Osteocyte (in vitro differentiated cells): ENCODE results near the gene PPP2R1A. TPM values are rescaled to one million over a fixed set of nuclear protein-coding genes. Genes with fewer than 3 reads are reported as not detected.
A peak's percentile ranks its signal among the peaks of the same experiment; 100 is the strongest.
"Not testable (repeated sequence)": the region's sequence is repeated elsewhere in the genome, so short reads cannot be mapped to it uniquely, and the experiment has no call there.

Experiments used
- DNase-seq: peaks from one replicate; pipeline ENCODE4 v3.0.0; 2021; ENCODE audit warnings: mixed read lengths; ENCODE audit not compliant: unreplicated experiment; ENCODE audit errors: extremely low spot score
- H3K27ac Mint-ChIP-seq: one replicate; pipeline ENCODE4 v1.8.0; 2021; ENCODE audit warnings: mild to moderate bottlenecking, mixed read lengths; ENCODE audit not compliant: unreplicated experiment
- H3K27me3 Mint-ChIP-seq: one replicate; pipeline ENCODE4 v1.8.0; 2021; ENCODE audit warnings: mixed read lengths; ENCODE audit not compliant: unreplicated experiment
- H3K36me3 Mint-ChIP-seq: one replicate; pipeline ENCODE4 v1.8.0; 2021; ENCODE audit warnings: mixed read lengths; ENCODE audit not compliant: unreplicated experiment
- H3K4me1 Mint-ChIP-seq: one replicate; pipeline ENCODE4 v1.8.0; 2021; ENCODE audit warnings: mixed read lengths; ENCODE audit not compliant: unreplicated experiment
- H3K4me3 Mint-ChIP-seq: one replicate; pipeline ENCODE4 v1.8.0; 2021; ENCODE audit warnings: mild to moderate bottlenecking, moderate library complexity, mixed read lengths; ENCODE audit not compliant: unreplicated experiment
- H3K9me3 Mint-ChIP-seq: one replicate; pipeline ENCODE4 v1.8.0; 2021; ENCODE audit warnings: mixed read lengths; ENCODE audit not compliant: unreplicated experiment
- total RNA-seq: library from RNA; stranded (reverse); gene quantifications from 2 replicates; pipeline ENCODE4 v1.2.1, GENCODE V29; 2021
- TF ChIP-seq, protein P1 (sequence below): fragments of 200-600 bp; sonication (generic); IDR thresholded peaks from 2 replicates; pipeline ENCODE4 v1.5.0; 2021; ENCODE audit warnings: antibody characterized with exemption, mild to moderate bottlenecking, moderate library complexity

The PPP2R1A gene
- total RNA-seq, 1 donor from 2014 or later: 269 TPM

DNA sequence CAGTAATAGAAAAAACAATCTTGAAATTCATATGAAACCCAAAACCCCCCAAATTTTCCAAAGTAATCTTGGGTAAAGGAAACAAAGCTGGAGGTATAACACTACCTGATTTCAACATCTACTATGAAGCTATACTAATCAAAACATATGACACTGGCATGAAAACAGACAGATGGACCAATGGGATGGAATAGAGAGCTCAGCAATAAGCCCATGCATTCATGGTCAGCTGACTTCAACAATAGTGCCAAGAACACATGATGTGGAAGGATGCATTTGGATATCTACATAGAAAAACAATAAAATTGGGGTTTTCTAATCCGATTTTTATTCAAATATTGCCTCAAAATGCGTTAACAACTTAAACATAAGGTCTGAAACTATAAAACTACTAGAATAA, 47.3 kb downstream of the PPP2R1A start:
- TF ChIP-seq, protein P1, sequence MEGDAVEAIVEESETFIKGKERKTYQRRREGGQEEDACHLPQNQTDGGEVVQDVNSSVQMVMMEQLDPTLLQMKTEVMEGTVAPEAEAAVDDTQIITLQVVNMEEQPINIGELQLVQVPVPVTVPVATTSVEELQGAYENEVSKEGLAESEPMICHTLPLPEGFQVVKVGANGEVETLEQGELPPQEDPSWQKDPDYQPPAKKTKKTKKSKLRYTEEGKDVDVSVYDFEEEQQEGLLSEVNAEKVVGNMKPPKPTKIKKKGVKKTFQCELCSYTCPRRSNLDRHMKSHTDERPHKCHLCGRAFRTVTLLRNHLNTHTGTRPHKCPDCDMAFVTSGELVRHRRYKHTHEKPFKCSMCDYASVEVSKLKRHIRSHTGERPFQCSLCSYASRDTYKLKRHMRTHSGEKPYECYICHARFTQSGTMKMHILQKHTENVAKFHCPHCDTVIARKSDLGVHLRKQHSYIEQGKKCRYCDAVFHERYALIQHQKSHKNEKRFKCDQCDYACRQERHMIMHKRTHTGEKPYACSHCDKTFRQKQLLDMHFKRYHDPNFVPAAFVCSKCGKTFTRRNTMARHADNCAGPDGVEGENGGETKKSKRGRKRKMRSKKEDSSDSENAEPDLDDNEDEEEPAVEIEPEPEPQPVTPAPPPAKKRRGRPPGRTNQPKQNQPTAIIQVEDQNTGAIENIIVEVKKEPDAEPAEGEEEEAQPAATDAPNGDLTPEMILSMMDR: no peak
- Mint-ChIP-seq H3K4me1 (no peaks in the 10 kb centered on the region), H3K36me3 (no peaks in the 10 kb centered on the region), H3K9me3 (no peaks in the 10 kb centered on the region), H3K27ac (no peak overlapping the region), H3K4me3 (no peak overlapping the region), H3K27me3 (peaks cover 7% of the 10 kb centered on the region)
- no peak for DNase-seq

DNA sequence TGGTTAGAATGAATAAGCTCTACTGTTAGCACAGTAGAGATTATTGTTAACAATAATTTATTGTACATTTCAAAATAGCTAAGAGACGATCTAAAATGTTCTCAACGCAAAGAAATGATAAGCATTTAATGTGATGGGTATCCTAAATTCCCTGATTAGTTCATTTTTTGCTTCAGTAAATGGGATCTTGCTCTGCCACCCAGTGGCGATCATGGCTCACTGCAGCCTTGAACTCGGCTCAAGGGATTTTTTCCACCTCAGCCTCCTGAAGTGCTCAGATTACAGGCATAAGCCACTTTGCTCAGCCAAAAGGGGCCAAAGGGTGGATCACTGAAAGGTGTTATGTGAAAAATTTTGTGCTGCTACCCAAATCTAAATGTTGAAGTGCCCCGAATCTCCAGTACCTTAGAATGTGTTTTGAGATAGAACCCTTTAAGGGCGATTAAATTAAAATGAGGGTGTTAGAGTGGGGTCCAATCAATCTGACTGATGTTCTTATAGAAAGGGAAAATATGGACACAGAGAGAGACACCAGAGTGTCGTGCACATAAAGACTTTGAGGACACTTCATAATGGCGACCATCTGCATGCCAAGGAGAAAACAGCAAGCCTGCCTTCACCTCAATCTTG, 48.0 kb downstream of the PPP2R1A start:
- peaks cover 7% of the 10 kb centered on the region for H3K27me3 Mint-ChIP-seq
- H3K27ac Mint-ChIP-seq: no peak overlapping the region
- TF ChIP-seq, protein P1: peak; percentile 92
- no peak overlapping the region for H3K4me3 Mint-ChIP-seq
- no peaks in the 10 kb centered on the region for H3K4me1 Mint-ChIP-seq
- H3K9me3 Mint-ChIP-seq: peaks cover 1% of the 10 kb centered on the region
- H3K36me3 Mint-ChIP-seq: no peaks in the 10 kb centered on the region
- DNase-seq: no peak

DNA sequence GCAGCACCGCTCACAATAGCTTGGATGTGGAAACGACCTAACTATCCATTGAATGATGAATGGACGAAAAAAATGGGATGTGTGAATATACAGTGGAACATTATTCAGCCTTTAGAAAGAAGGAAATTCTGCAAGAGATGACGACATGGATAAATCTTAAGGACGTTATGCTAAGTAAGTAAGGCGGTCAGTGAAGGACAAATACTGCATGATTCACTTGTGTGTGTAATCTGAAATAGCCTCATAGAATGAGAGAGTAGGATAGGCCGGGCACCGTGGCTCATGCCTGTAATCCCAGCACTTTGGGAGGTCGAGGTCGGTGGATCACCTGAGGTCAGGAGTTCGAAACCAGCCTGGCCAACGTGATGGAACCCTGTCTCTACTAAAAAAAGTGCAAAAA, 54.2 kb downstream of the PPP2R1A start:
- no peak overlapping the region for H3K4me3 Mint-ChIP-seq
- no peaks in the 10 kb centered on the region for H3K4me1 Mint-ChIP-seq
- H3K27me3 Mint-ChIP-seq: peaks cover 7% of the 10 kb centered on the region
- no peaks in the 10 kb centered on the region for H3K36me3 Mint-ChIP-seq
- H3K9me3 Mint-ChIP-seq: peaks cover 5% of the 10 kb centered on the region
- TF ChIP-seq, protein P1: no peak
- no peak for DNase-seq
- H3K27ac Mint-ChIP-seq: no peak overlapping the region

DNA sequence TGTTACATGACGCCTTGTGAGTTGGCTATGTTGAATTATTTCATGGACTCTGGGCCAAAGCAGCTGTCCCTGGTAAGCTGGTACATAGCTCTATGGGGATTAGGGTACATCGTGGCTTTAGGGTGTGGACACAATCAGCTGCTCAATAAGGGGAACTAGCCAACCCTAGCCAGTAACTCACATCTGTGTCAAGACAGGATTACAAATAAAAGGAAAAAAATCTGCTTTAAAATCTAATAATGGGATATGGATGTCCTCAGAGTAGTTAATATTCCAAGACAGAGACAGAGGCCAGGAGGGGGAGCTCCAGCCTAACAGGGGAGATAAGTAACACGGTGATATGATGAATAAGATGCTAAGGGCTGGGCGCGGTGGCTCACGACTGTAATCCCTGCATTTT, 58.4 kb downstream of the PPP2R1A start:
- Mint-ChIP-seq H3K4me1 (no peaks in the 10 kb centered on the region), H3K27ac (no peak overlapping the region)
- no peak for DNase-seq

DNA sequence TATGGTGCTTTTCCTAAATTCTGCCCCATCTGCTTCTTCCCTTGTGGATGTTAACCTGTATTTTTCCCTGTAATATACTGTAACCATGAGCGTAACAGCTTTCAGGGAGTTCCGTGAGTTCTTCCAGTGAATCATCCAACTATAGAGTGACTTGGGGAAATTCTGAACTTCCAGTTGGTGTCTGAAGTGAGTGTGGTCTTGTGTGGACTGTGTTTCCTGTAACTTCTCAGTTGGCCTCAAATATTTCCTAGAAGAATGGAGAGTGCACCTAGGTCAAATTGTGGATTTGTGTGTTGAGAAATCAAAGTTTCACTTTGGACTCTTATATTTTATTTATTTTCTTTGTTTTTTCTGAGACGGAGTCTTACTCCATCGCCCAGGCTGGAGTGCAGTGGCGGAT, 68.6 kb downstream of the PPP2R1A start:
- Mint-ChIP-seq H3K27me3 (peaks cover 5% of the 10 kb centered on the region), H3K4me1 (no peaks in the 10 kb centered on the region), H3K4me3 (no peak overlapping the region), H3K36me3 (no peaks in the 10 kb centered on the region), H3K27ac (no peak overlapping the region), H3K9me3 (peaks cover 12% of the 10 kb centered on the region)
- TF ChIP-seq, protein P1: no peak
- DNase-seq: no peak

More for the DNA sequence above, 58.4 kb downstream of the PPP2R1A start:
- TF ChIP-seq, protein P1: peak; percentile 59
- Mint-ChIP-seq H3K27me3 (no peaks in the 10 kb centered on the region), H3K4me3 (no peak overlapping the region), H3K36me3 (no peaks in the 10 kb centered on the region), H3K9me3 (no peaks in the 10 kb centered on the region)

DNA sequence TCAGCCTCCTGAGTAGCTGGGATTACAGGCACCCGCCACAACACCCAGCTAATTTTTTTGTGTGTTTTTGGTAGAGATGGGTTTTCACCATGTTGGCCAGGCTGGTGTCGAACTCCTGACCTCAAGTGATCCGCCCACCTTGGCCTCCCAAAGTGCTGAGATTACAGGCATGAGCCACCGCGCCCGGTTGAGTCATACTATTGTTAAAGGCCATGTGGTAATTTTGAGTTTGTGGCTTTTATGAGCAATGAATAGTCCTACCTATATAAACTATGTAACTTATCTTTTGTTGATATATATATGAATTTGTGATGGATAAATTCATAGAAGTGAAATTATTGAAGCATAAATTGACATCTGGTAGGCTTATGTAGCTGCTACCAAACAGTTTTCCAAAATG, 75.7 kb downstream of the PPP2R1A start:
- H3K4me1 Mint-ChIP-seq, H3K9me3 Mint-ChIP-seq, H3K36me3 Mint-ChIP-seq, DNase-seq, H3K4me3 Mint-ChIP-seq, H3K27me3 Mint-ChIP-seq, H3K27ac Mint-ChIP-seq: not testable (repeated sequence)
